H1 (cell line): Measurements from ENCODE around the gene HBEGF. TPM values are rescaled to one million over a fixed set of nuclear protein-coding genes. Genes with fewer than 3 reads are reported as not detected.

ENCODE experiments used
- CTCF ChIA-PET: fragments of 300-600 bp; sonication (Branson Sonifier 250); formaldehyde crosslinking; loops from one replicate; lab custom pipeline; 2021; ENCODE audit not compliant: partially characterized antibody; lab: Charles Lee
- POLR2A ChIA-PET: fragments of 300-600 bp; sonication (Branson Sonifier 250); formaldehyde crosslinking; loops from one replicate; lab custom pipeline; 2021; ENCODE audit warnings: inconsistent platforms; ENCODE audit not compliant: partially characterized antibody; lab: Charles Lee
- DNase-seq, 2 experiments: peaks; one replicate each; pipeline versions ENCODE4 v3.0.0 to v3.0.0-alpha.2; 2010 to 2022; ENCODE audit warnings: low spot score in 2 of 2, low read depth in 1 of 2, mixed read lengths in 1 of 2
- FAIRE-seq: peaks from 2 replicates; lab custom pipeline; 2011; peaks lifted over from hg19 to GRCh38; lab: Jason Lieb, UNC
- H2AFZ ChIP-seq: 2 replicates; pipeline ENCODE4 v1.8.1; 2012; ENCODE audit warnings: low read length, inconsistent platforms
- H2AK5ac ChIP-seq: 2 replicates; pipeline ENCODE4 v1.6.1; 2013; ENCODE audit warnings: low read depth, low read length
- H2BK120ac ChIP-seq: replicated peaks from 2 replicates; pipeline ENCODE3; 2013; ENCODE audit warnings: low read depth, low read length, inconsistent platforms
- H2BK12ac ChIP-seq: 2 replicates; pipeline ENCODE4 v1.6.1; 2013; ENCODE audit warnings: low read depth, low read length
- H2BK15ac ChIP-seq: 2 replicates; pipeline ENCODE4 v1.6.1; 2013; ENCODE audit warnings: low read length
- H2BK20ac ChIP-seq: 2 replicates; pipeline ENCODE4 v1.6.1; 2013; ENCODE audit warnings: low read length
- H2BK5ac ChIP-seq: 2 replicates; pipeline ENCODE4 v1.6.1; 2013; ENCODE audit warnings: low read depth, low read length
- H3K14ac ChIP-seq: 2 replicates; pipeline ENCODE4 v1.6.1; 2013; ENCODE audit warnings: inconsistent platforms; ENCODE audit not compliant: insufficient read length
- H3K18ac ChIP-seq: 2 replicates; pipeline ENCODE4 v1.6.1; 2013; ENCODE audit warnings: low read length; ENCODE audit errors: extremely low read depth
- H3K23ac ChIP-seq: 2 replicates; pipeline ENCODE4 v1.6.1; 2013; ENCODE audit warnings: inconsistent platforms; ENCODE audit not compliant: insufficient read length
- H3K23me2 ChIP-seq: 2 replicates; pipeline ENCODE4 v1.6.1; 2013; ENCODE audit warnings: low read depth, low read length
- H3K27ac ChIP-seq: 2 replicates; pipeline ENCODE4 v1.6.1; 2011; ENCODE audit warnings: low read depth, low read length, inconsistent platforms
- H3K27me3 ChIP-seq, 4 experiments: replicated peaks in 1 of 4; 1 replicate in 1 of 4; 2 replicates in 3 of 4; pipeline versions ENCODE4 v1.6.1 to v1.8.1; 2011 to 2013; ENCODE audit warnings: low read length in 3 of 4, mild to moderate bottlenecking in 3 of 4, inconsistent platforms in 2 of 4, mixed read lengths in 2 of 4, moderate library complexity in 1 of 4; ENCODE audit not compliant: control insufficient read depth in 3 of 4, insufficient read depth in 3 of 4; ENCODE audit errors: extremely low read depth in 1 of 4
- H3K36me3 ChIP-seq, 4 experiments: 2 replicates each; pipeline versions ENCODE4 v1.6.1 to v1.8.1; 2011 to 2013; ENCODE audit warnings: mild to moderate bottlenecking in 4 of 4, low read length in 3 of 4, moderate library complexity in 2 of 4, control low read depth in 1 of 4, inconsistent platforms in 1 of 4; ENCODE audit not compliant: insufficient read depth in 4 of 4, control insufficient read depth in 2 of 4
- H3K4ac ChIP-seq: replicated peaks from 2 replicates; pipeline ENCODE3; 2013; ENCODE audit warnings: low read length, low read depth, mixed read lengths, inconsistent platforms; ENCODE audit not compliant: insufficient read length
- H3K4me1 ChIP-seq, 4 experiments: replicated peaks in 1 of 4; 1 replicate in 1 of 4; 2 replicates in 3 of 4; pipeline versions ENCODE4 v1.6.1 to v1.8.1; 2011 to 2013; ENCODE audit warnings: low read length in 3 of 4, inconsistent platforms in 2 of 4, mixed read lengths in 1 of 4; ENCODE audit not compliant: insufficient read depth in 4 of 4, control insufficient read depth in 3 of 4
- H3K4me2 ChIP-seq, 2 experiments: 2 replicates each; pipeline versions ENCODE4 v1.6.1 to v1.8.1; 2011 to 2013; ENCODE audit warnings: low read depth in 2 of 2, low read length in 2 of 2, control low read depth in 1 of 2, inconsistent platforms in 1 of 2, mild to moderate bottlenecking in 1 of 2; ENCODE audit not compliant: insufficient read depth in 1 of 2
- H3K4me3 ChIP-seq, 4 experiments: fragments of 200-600, 300-600 bp in 1 of 4; sonication (generic), shearing (Covaris generic), sonication (Bioruptor Twin) in 1 of 4; 2 replicates each; pipeline versions ENCODE4 v1.5.1 to v1.8.1; 2011 to 2016; ENCODE audit warnings: low read length in 4 of 4, low read depth in 3 of 4, control low read depth in 2 of 4, inconsistent platforms in 2 of 4, mild to moderate bottlenecking in 2 of 4, mixed read lengths in 1 of 4, moderate library complexity in 1 of 4; ENCODE audit not compliant: insufficient read depth in 2 of 4; ENCODE audit errors: extremely low read depth in 1 of 4
- H3K56ac ChIP-seq: replicated peaks from 2 replicates; pipeline ENCODE3; 2013; ENCODE audit warnings: low read depth, mild to moderate bottlenecking, mixed read lengths, low read length, inconsistent platforms; ENCODE audit not compliant: insufficient read length
- H3K79me1 ChIP-seq: 2 replicates; pipeline ENCODE4 v1.6.1; 2013; ENCODE audit warnings: low read depth, low read length, control low read depth
- H3K79me2 ChIP-seq, 2 experiments: 2 replicates each; pipeline versions ENCODE4 v1.6.1 to v1.8.1; 2012 to 2013; ENCODE audit warnings: low read length in 2 of 2, mild to moderate bottlenecking in 2 of 2, inconsistent platforms in 1 of 2; ENCODE audit not compliant: insufficient read depth in 2 of 2, control insufficient read depth in 1 of 2
- H3K9ac ChIP-seq, 4 experiments: replicated peaks in 1 of 4; 1 replicate in 1 of 4; 2 replicates in 3 of 4; pipeline versions ENCODE4 v1.6.1 to v1.8.1; 2011 to 2013; ENCODE audit warnings: low read depth in 3 of 4, low read length in 3 of 4, control low read depth in 2 of 4, mild to moderate bottlenecking in 2 of 4, moderate library complexity in 2 of 4, inconsistent platforms in 1 of 4; ENCODE audit errors: extremely low read depth in 1 of 4
- H3K9me3 ChIP-seq, 2 experiments: 2 replicates each; pipeline versions ENCODE4 v1.6.1 to v1.8.1; 2012 to 2013; ENCODE audit warnings: mild to moderate bottlenecking in 2 of 2, moderate library complexity in 2 of 2, control low read depth in 1 of 2, inconsistent platforms in 1 of 2, low read depth in 1 of 2, low read length in 1 of 2, mixed read lengths in 1 of 2; ENCODE audit not compliant: insufficient read depth in 2 of 2
- H4K20me1 ChIP-seq, 2 experiments: replicated peaks in 1 of 2; 2 replicates each; pipeline versions ENCODE3 to v1.8.1; 2011 to 2013; ENCODE audit warnings: inconsistent platforms in 2 of 2, low read length in 2 of 2, mild to moderate bottlenecking in 1 of 2; ENCODE audit not compliant: insufficient read depth in 2 of 2, control insufficient read depth in 1 of 2
- H4K5ac ChIP-seq: 2 replicates; pipeline ENCODE4 v1.6.1; 2013; ENCODE audit warnings: low read length, low read depth, mixed read lengths, inconsistent platforms; ENCODE audit not compliant: insufficient read length
- H4K8ac ChIP-seq: 2 replicates; pipeline ENCODE4 v1.8.0; 2013; ENCODE audit warnings: mild to moderate bottlenecking, moderate library complexity, low read length, inconsistent platforms; ENCODE audit not compliant: insufficient read depth; ENCODE audit errors: extremely low read depth
- H4K91ac ChIP-seq: replicated peaks from 2 replicates; pipeline ENCODE3; 2013; ENCODE audit warnings: low read length, mixed read lengths, inconsistent platforms; ENCODE audit not compliant: insufficient read length
- BCL11A ChIP-seq, 2 experiments: IDR thresholded peaks; one replicate each; pipeline ENCODE4 v1.6.1; 2011; ENCODE audit warnings: low read depth in 2 of 2, low read length in 2 of 2, mild to moderate bottlenecking in 2 of 2
- CEBPB ChIP-seq: IDR thresholded peaks from 2 replicates; pipeline ENCODE4 v1.6.1; 2012; ENCODE audit warnings: low read depth, low read length
- EGR1 ChIP-seq: IDR thresholded peaks from 2 replicates; pipeline ENCODE4 v1.6.1; 2011; ENCODE audit warnings: low read depth, low read length, borderline replicate concordance
- GABPA ChIP-seq: IDR thresholded peaks from 2 replicates; pipeline ENCODE4 v1.6.1; 2011; ENCODE audit warnings: mild to moderate bottlenecking, low read length, moderate library complexity, borderline replicate concordance; ENCODE audit not compliant: insufficient read depth
- JUND ChIP-seq: IDR thresholded peaks from 2 replicates; pipeline ENCODE4 v1.6.1; 2011; ENCODE audit warnings: mild to moderate bottlenecking, improper control_type of control experiment, low read length
- KDM5A ChIP-seq: fragments of 200-600 bp; IDR thresholded peaks from 2 replicates; pipeline ENCODE4 v1.7.1; 2012; ENCODE audit warnings: mild to moderate bottlenecking, low read length, inconsistent platforms, mixed read lengths
- POU5F1 ChIP-seq: IDR thresholded peaks from 2 replicates; pipeline ENCODE4 v1.6.1; 2011; ENCODE audit warnings: low read depth, mild to moderate bottlenecking, low read length, moderate library complexity
- RXRA ChIP-seq: IDR thresholded peaks from 2 replicates; pipeline ENCODE4 v1.6.1; 2011; ENCODE audit warnings: low read depth, mild to moderate bottlenecking, low read length, moderate library complexity; ENCODE audit not compliant: insufficient read depth
- SAP30 ChIP-seq: fragments of 300-600 bp; sonication (generic); IDR thresholded peaks from 2 replicates; pipeline ENCODE4 v1.7.1; 2012; ENCODE audit warnings: low read length, moderate library complexity, mild to moderate bottlenecking, inconsistent platforms; ENCODE audit not compliant: insufficient read depth, insufficient replicate concordance
- SP2 ChIP-seq: IDR thresholded peaks from 2 replicates; pipeline ENCODE4 v1.6.1; 2012; ENCODE audit warnings: mild to moderate bottlenecking, low read length, inconsistent platforms
- TAF7 ChIP-seq: optimal IDR thresholded peaks from 2 replicates; pipeline ENCODE3; 2011; ENCODE audit warnings: low read depth, mild to moderate bottlenecking, inconsistent platforms, low read length, moderate library complexity, borderline replicate concordance
- TEAD4 ChIP-seq: IDR thresholded peaks from 2 replicates; pipeline ENCODE4 v1.6.1; 2012; ENCODE audit warnings: low read depth, low read length, inconsistent platforms, mixed read lengths
- WGBS, 2 experiments: shearing (Covaris generic) in 1 of 2; methylation state at CpG; one replicate each; pipeline versions ENCODE4 v1.1.6 to v1.1.7; 2013 to 2015; ENCODE audit warnings: low lambda C conversion rate in 2 of 2, mixed read lengths in 2 of 2, inconsistent platforms in 1 of 2, low coverage in 1 of 2, missing lambda C conversion rate in 1 of 2; ENCODE audit not compliant: insufficient replicate concordance in 2 of 2, insufficient coverage in 1 of 2, insufficient read length in 1 of 2; ENCODE audit errors: extremely low coverage in 1 of 2, missing lambda C conversion rate in 1 of 2; 5-methylcytosine and 5-hydroxymethylcytosine counted together
- polyA plus RNA-seq, 7 experiments: library from polyadenylated mRNA; depleted of rRNA in 3 of 7; stranded (reverse) in 5 of 7; unstranded in 2 of 7; fragments of >200 nt in 5 of 7; fragments of 200-250 nt in 2 of 7; gene quantifications; 1 replicate in 5 of 7; 2 replicates in 1 of 7; 4 replicates in 1 of 7; pipeline versions ENCODE4 v1.2.1 to v1.2.3, GENCODE V29; 2011 to 2013; ENCODE audit warnings: missing spikeins in 2 of 7, mixed read lengths in 2 of 7
- total RNA-seq: library from RNA; stranded (reverse); fragmentation: NEBNext Ultra II Directional; extraction: Animal tissue kit (Norgen Biotek cat#: 25700); gene quantifications from 2 replicates; pipeline ENCODE4 v1.2.1, GENCODE V29; 2021
- TF ChIP-seq, protein P1 (sequence below): IDR thresholded peaks from 2 replicates; pipeline ENCODE4 v1.6.1; 2011; ENCODE audit warnings: low read length, improper control_type of control experiment

The HBEGF gene
- total and polyA plus RNA-seq, 2 of the 8 experiments (the other 6 are each of a cell fraction or from before 2014, with no cell fraction given), result 2.4 to 2.5 TPM

DNA sequence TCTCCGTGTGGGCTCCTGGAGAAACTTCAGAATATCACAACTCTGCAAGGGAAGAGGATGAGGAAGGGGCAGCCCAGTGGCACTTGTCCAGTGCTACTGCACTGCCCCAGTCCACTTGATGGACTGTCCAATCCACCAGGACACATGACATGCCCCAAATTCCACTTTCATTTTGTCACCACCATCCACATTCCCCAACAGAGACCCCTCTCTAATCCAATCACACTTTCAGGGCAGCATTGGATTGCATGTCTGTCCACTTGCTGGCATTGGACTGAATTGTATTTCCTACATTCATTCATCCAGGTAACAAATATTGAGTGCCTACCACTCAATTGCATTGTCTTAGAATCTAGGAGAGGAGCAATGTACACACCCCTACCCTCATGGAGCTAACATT, 14.8 kb downstream of the HBEGF start:
- peaks cover 0 to 5% (median 0%) of the 10 kb centered on the region in 4 experiments; a peak in 2 of 7 replicates for H3K4me1 ChIP-seq
- H3K79me2 ChIP-seq, result no peaks in the 10 kb centered on the region
- no peaks in the 10 kb centered on the region for H3K9me3 ChIP-seq
- no peak overlapping the region for H2BK5ac ChIP-seq
- no peak overlapping the region for H2BK12ac ChIP-seq
- no peak overlapping the region for H4K8ac ChIP-seq
- H3K56ac ChIP-seq, result no peak overlapping the region
- no peak overlapping the region for H4K5ac ChIP-seq
- no peak overlapping the region for H3K18ac ChIP-seq
- no peaks in the 10 kb centered on the region for H3K23me2 ChIP-seq
- H2BK20ac ChIP-seq, result no peak overlapping the region
- no peak overlapping the region for H2AK5ac ChIP-seq
- H3K4me2 ChIP-seq, result no peak overlapping the region
- no peak overlapping the region for H3K23ac ChIP-seq
- H3K4ac ChIP-seq, result no peak overlapping the region
- no peak overlapping the region for H3K14ac ChIP-seq
- H3K79me1 ChIP-seq, result no peaks in the 10 kb centered on the region
- no peak overlapping the region for H3K4me3 ChIP-seq
- DNase-seq (no peak), FAIRE-seq (no peak)
- H3K9ac ChIP-seq, result no peak overlapping the region; a peak in 1 of 7 replicates
- peaks cover 0 to 4% (median 2%) of the 10 kb centered on the region in 4 experiments; a peak in 1 of 8 replicates for H3K36me3 ChIP-seq
- no peaks in the 10 kb centered on the region for H3K27me3 ChIP-seq
- H4K20me1 ChIP-seq, result no peaks in the 10 kb centered on the region
- no peak overlapping the region for H3K27ac ChIP-seq
- POLR2A ChIA-PET, result interaction anchor here (2.3 kb wide), 1 partner anchor 14 kb away, joined by 9 read pairs; the partner anchor contains the start of gene HBEGF
- H4K91ac ChIP-seq, result no peak overlapping the region
- H2AFZ ChIP-seq, result no peak overlapping the region
- TF ChIP-seq TEAD4, result no peak
- TF ChIP-seq GABPA, result no peak
- no peak for TF ChIP-seq JUND
- TF ChIP-seq TAF7, result no peak
- no peak for TF ChIP-seq CEBPB
- no peak for TF ChIP-seq SP2
- TF ChIP-seq SAP30, result no peak
- no peak for TF ChIP-seq RXRA
- TF ChIP-seq, protein P1, sequence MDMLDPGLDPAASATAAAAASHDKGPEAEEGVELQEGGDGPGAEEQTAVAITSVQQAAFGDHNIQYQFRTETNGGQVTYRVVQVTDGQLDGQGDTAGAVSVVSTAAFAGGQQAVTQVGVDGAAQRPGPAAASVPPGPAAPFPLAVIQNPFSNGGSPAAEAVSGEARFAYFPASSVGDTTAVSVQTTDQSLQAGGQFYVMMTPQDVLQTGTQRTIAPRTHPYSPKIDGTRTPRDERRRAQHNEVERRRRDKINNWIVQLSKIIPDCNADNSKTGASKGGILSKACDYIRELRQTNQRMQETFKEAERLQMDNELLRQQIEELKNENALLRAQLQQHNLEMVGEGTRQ, result no peak
- TF ChIP-seq KDM5A, result no peak
- no peak for TF ChIP-seq POU5F1
- TF ChIP-seq EGR1, result no peak
- no peak for TF ChIP-seq BCL11A (IDR thresholded peaks at IDR 0.05; ENCODE audit: low read depth in 2 of 2, low read length in 2 of 2)
- 93% methylated on average over 1 of the region's 1 CpG; no CpG with 5 or more reads in 1 of the 2 experiments for WGBS, 2 experiments
- no peak overlapping the region for H2BK15ac ChIP-seq
- CTCF ChIA-PET, result interaction anchor here (1.1 to 14.2 kb wide), 5 partner anchors 11 to 89 kb away, joined by 3 to 102 read pairs (median 7); partner anchors contain the start of gene HBEGF
- no peak overlapping the region for H2BK120ac ChIP-seq
